CD14-positive monocyte (primary cell): ENCODE results near the gene ZNF568. TPM values are rescaled to one million over a fixed set of nuclear protein-coding genes. Genes with fewer than 3 reads are reported as not detected.

Experiments
- DNase-seq, 3 donors: peaks; one replicate each; pipeline ENCODE4 v3.0.0-alpha.2; 2011 to 2022
- H2AFZ ChIP-seq: 2 replicates; pipeline ENCODE4 v1.6.0; 2012; ENCODE audit warnings: mild to moderate bottlenecking, low read depth, low read length, inconsistent platforms; ENCODE audit not compliant: insufficient read depth, poor library complexity, severe bottlenecking
- H3K27ac ChIP-seq, 2 donors: 1 replicate in 1 of 2; 2 replicates in 1 of 2; pipeline ENCODE4 v1.5.1; 2012 to 2013; ENCODE audit warnings: low read length in 2 of 2, control low read depth in 1 of 2, inconsistent platforms in 1 of 2, low read depth in 1 of 2, mild to moderate bottlenecking in 1 of 2
- H3K27me3 ChIP-seq, 2 donors: one replicate each; pipeline versions ENCODE4 v1.6.0 to v1.6.1; 2011 to 2013; ENCODE audit warnings: low read length in 2 of 2; ENCODE audit not compliant: control insufficient read depth in 2 of 2, insufficient read depth in 2 of 2
- H3K36me3 ChIP-seq, 2 donors: replicated peaks in 1 of 2; 1 replicate in 1 of 2; 2 replicates in 1 of 2; pipeline versions ENCODE4 v1.5.1 to v1.6.1; 2012 to 2013; ENCODE audit warnings: low read length in 2 of 2, control low read depth in 1 of 2, inconsistent platforms in 1 of 2, mild to moderate bottlenecking in 1 of 2; ENCODE audit not compliant: insufficient read depth in 2 of 2, control insufficient read depth in 1 of 2
- H3K4me1 ChIP-seq, 2 donors: 1 replicate in 1 of 2; 2 replicates in 1 of 2; pipeline versions ENCODE4 v1.5.1 to v1.6.1; 2012 to 2013; ENCODE audit warnings: low read length in 2 of 2, control low read depth in 1 of 2, inconsistent platforms in 1 of 2, mild to moderate bottlenecking in 1 of 2, moderate library complexity in 1 of 2; ENCODE audit not compliant: insufficient read depth in 2 of 2, control insufficient read depth in 1 of 2
- H3K4me2 ChIP-seq: replicated peaks from 2 replicates; pipeline ENCODE3; 2012; ENCODE audit warnings: low read length, moderate library complexity, mild to moderate bottlenecking; ENCODE audit not compliant: poor library complexity, severe bottlenecking; ENCODE audit errors: extremely low read depth
- H3K4me3 ChIP-seq, 3 experiments: fragments of 200-600 bp in 1 of 3; sonication (generic) in 1 of 3; replicated peaks in 1 of 3; 1 replicate in 2 of 3; 2 replicates in 1 of 3; pipeline ENCODE4 v1.5.1; 2011 to 2013; ENCODE audit warnings: low read length in 3 of 3, mild to moderate bottlenecking in 3 of 3, control low read depth in 2 of 3, low read depth in 2 of 3, inconsistent platforms in 1 of 3, moderate library complexity in 1 of 3
- H3K79me2 ChIP-seq: 2 replicates; pipeline ENCODE4 v1.6.0; 2012; ENCODE audit warnings: mild to moderate bottlenecking, control low read depth, inconsistent platforms, low read length, moderate library complexity; ENCODE audit not compliant: insufficient read depth
- H3K9ac ChIP-seq: 2 replicates; pipeline ENCODE4 v1.6.0; 2017; ENCODE audit warnings: low read length, mild to moderate bottlenecking; ENCODE audit not compliant: insufficient read depth, poor library complexity, severe bottlenecking
- H3K9me3 ChIP-seq, 2 donors: replicated peaks in 1 of 2; 1 replicate in 1 of 2; 2 replicates in 1 of 2; pipeline versions ENCODE4 v1.5.1 to v1.6.1; 2012 to 2013; ENCODE audit warnings: low read length in 2 of 2, control low read depth in 1 of 2; ENCODE audit not compliant: control insufficient read depth in 1 of 2, insufficient read depth in 1 of 2
- H4K20me1 ChIP-seq: 2 replicates; pipeline ENCODE4 v1.6.0; 2012; ENCODE audit warnings: mild to moderate bottlenecking, low read length, control low read depth, moderate library complexity; ENCODE audit not compliant: insufficient read depth
- H3K27ac Mint-ChIP-seq, 7 donors: one replicate each; pipeline ENCODE4 v1.8.0; 2020; ENCODE audit warnings: mild to moderate bottlenecking in 7 of 7, mixed read lengths in 7 of 7, moderate library complexity in 6 of 7, inconsistent platforms in 2 of 7
- H3K27me3 Mint-ChIP-seq, 3 donors: one replicate each; pipeline ENCODE4 v1.8.0; 2021 to 2022; ENCODE audit warnings: low read depth in 3 of 3, mild to moderate bottlenecking in 3 of 3, mixed read lengths in 3 of 3, moderate library complexity in 3 of 3, inconsistent platforms in 1 of 3
- H3K36me3 Mint-ChIP-seq, 2 donors: one replicate each; pipeline ENCODE4 v1.8.0; 2020; ENCODE audit warnings: mixed read lengths in 2 of 2, inconsistent platforms in 1 of 2, mild to moderate bottlenecking in 1 of 2
- H3K4me1 Mint-ChIP-seq: one replicate; pipeline ENCODE4 v1.8.0; 2020; ENCODE audit warnings: mild to moderate bottlenecking, mixed read lengths
- H3K4me3 Mint-ChIP-seq, 2 donors: one replicate each; pipeline ENCODE4 v1.8.0; 2020; ENCODE audit warnings: mild to moderate bottlenecking in 2 of 2, mixed read lengths in 2 of 2, moderate library complexity in 1 of 2
- H3K9me3 Mint-ChIP-seq, 7 donors: one replicate each; pipeline ENCODE4 v1.8.0; 2020 to 2022; ENCODE audit warnings: mixed read lengths in 7 of 7, mild to moderate bottlenecking in 6 of 7, moderate library complexity in 6 of 7, inconsistent platforms in 2 of 7
- CTCF ChIP-seq: fragments of 200-600 bp; IDR thresholded peaks from one replicate; pipeline ENCODE4 v1.8.0; 2022; ENCODE audit warnings: antibody characterized with exemption, mild to moderate bottlenecking
- WGBS: methylation state at CpG from one replicate; pipeline ENCODE4 v1.1.5; 2013; ENCODE audit warnings: missing lambda C conversion rate; ENCODE audit not compliant: insufficient coverage; 5-methylcytosine and 5-hydroxymethylcytosine counted together
- intact Hi-C, 2 donors: fragments of 100-400 bp; cut with micrococcal nuclease; formaldehyde crosslinking; loops; one replicate each; pipeline versions ENCODE4 v1.15.0 to v1.15.1; 2023
- polyA plus RNA-seq, 3 donors: library from polyadenylated mRNA; depleted of rRNA in 1 of 3; unstranded in 2 of 3; stranded (reverse) in 1 of 3; fragments of 300-500 nt in 2 of 3; fragments of >200 nt in 1 of 3; fragmentation: Illumina TruSeq in 2 of 3; gene quantifications; 1 replicate in 2 of 3; 2 replicates in 1 of 3; pipeline ENCODE4 v1.2.3, GENCODE V29; 2012 to 2021

Gene ZNF568
- polyA plus RNA-seq, 3 donors: 0.38 to 0.96 (median 0.79) TPM

- Mint-ChIP-seq H3K36me3 (no peaks in the 10 kb centered on the region), H3K4me3 (peak overlapping the region; percentile 71 to 86), H3K27ac (no peak overlapping the region), H3K27me3 (peaks cover 0 to 6% (median 1%) of the 10 kb centered on the region in 3 donors), H3K4me1 (peaks cover 2% of the 10 kb centered on the region), H3K9me3 (peaks cover 57 to 88% (median 86%) of the 10 kb centered on the region in 7 donors)
- no peak for TF ChIP-seq CTCF
- H3K27me3 ChIP-seq: no peaks in the 10 kb centered on the region
- H4K20me1 ChIP-seq: no peaks in the 10 kb centered on the region
- no peak overlapping the region for H3K27ac ChIP-seq
- H3K36me3 ChIP-seq: no peaks in the 10 kb centered on the region
- H3K9ac ChIP-seq: no peak overlapping the region
- H3K4me1 ChIP-seq: no peaks in the 10 kb centered on the region
- H3K9me3 ChIP-seq: peaks cover 87 to 93% of the 10 kb centered on the region in 2 donors
- H3K79me2 ChIP-seq: no peaks in the 10 kb centered on the region
- H3K4me2 ChIP-seq: peak overlapping the region; percentile 46
- intact Hi-C loops: no loop called here
- DNase-seq: peak in 1 of 3 donors; percentile 33
- 42% methylated on average over 42 of the region's 48 CpGs for WGBS
- no peak overlapping the region for H2AFZ ChIP-seq
- H3K4me3 ChIP-seq: peak overlapping the region in 2 of 3 experiments; percentile 13 to 64
These were observed 91.6 kb downstream of the ZNF568 start for GRCh38 chr19:37007587-37008220.

- no peaks in the 10 kb centered on the region for H3K79me2 ChIP-seq
- H3K4me1 ChIP-seq: no peaks in the 10 kb centered on the region
- Mint-ChIP-seq H3K9me3 (peaks cover 76 to 99% (median 97%) of the 10 kb centered on the region in 7 donors), H3K36me3 (no peaks in the 10 kb centered on the region), H3K4me3 (no peak overlapping the region), H3K4me1 (peaks cover 2% of the 10 kb centered on the region), H3K27ac (no peak overlapping the region), H3K27me3 (peaks cover 0 to 6% (median 1%) of the 10 kb centered on the region in 3 donors)
- no peak overlapping the region for H3K4me2 ChIP-seq
- H3K27me3 ChIP-seq: no peaks in the 10 kb centered on the region
- DNase-seq: no peak
- H2AFZ ChIP-seq: no peak overlapping the region
- intact Hi-C loops: no loop called here
- no peak for TF ChIP-seq CTCF
- no peak overlapping the region for H3K27ac ChIP-seq
- H3K4me3 ChIP-seq: peak overlapping the region in 1 of 3 experiments; percentile 5
- H3K9ac ChIP-seq: no peak overlapping the region
- H3K36me3 ChIP-seq: no peaks in the 10 kb centered on the region
- 96% methylated on average over 28 of the region's 28 CpGs for WGBS
- peaks cover 94 to 96% of the 10 kb centered on the region in 2 donors for H3K9me3 ChIP-seq
- no peaks in the 10 kb centered on the region for H4K20me1 ChIP-seq
These were observed 93.7 kb downstream of the ZNF568 start for GRCh38 chr19:37009871-37010270.
